ENCODE results near the gene GARS1. TPM values are rescaled to one million over a fixed set of nuclear protein-coding genes. Genes with fewer than 3 reads are reported as not detected.
A peak's percentile ranks its signal among the peaks of the same experiment; 100 is the strongest.

GARS1 gene, protein sequence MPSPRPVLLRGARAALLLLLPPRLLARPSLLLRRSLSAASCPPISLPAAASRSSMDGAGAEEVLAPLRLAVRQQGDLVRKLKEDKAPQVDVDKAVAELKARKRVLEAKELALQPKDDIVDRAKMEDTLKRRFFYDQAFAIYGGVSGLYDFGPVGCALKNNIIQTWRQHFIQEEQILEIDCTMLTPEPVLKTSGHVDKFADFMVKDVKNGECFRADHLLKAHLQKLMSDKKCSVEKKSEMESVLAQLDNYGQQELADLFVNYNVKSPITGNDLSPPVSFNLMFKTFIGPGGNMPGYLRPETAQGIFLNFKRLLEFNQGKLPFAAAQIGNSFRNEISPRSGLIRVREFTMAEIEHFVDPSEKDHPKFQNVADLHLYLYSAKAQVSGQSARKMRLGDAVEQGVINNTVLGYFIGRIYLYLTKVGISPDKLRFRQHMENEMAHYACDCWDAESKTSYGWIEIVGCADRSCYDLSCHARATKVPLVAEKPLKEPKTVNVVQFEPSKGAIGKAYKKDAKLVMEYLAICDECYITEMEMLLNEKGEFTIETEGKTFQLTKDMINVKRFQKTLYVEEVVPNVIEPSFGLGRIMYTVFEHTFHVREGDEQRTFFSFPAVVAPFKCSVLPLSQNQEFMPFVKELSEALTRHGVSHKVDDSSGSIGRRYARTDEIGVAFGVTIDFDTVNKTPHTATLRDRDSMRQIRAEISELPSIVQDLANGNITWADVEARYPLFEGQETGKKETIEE
- total RNA-seq: 287 and 523 TPM in 2 replicates

DNA sequence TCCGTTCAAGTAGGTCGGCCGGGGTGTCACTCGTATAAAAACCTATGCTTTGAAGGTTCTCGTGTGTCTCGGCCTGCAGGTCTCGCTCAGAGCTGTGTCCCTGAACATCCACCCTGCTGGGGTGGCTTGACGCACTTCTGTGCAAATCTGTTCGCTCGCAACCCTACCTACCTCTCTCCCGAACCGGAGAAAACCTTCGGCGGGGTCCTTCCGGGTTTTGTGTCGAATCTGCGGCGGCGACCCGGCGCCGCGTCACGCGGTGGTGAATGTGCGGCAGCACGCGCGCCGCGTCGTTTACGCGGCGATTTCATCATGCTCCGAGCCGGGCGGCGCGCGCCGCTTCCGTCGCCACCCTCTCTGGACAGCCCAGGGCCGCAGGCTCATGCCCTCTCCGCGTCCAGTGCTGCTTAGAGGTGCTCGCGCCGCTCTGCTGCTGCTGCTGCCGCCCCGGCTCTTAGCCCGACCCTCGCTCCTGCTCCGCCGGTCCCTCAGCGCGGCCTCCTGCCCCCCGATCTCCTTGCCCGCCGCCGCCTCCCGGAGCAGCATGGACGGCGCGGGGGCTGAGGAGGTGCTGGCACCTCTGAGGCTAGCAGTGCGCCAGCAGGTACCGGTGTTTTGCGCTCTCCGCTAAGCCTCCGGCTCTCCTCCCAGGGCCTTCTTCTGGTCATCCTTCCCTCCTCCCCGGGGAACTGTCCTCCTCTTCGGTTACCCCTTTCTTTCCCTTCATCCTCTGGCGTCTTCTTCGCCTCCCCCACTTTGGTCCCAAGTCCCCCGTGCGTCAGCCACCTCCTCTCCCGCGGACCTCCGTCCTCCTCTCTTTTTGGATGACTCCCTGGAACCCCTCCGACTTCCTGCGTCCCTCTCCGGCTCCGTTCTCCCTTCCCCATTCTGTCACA, at the start of gene GARS1:
TSS of gene GARS1 (plus strand) at position 339 of the 896 bp plus-strand sequence. CDS start at position 383, 44 bp downstream.
- DNase-seq (ENCODE audit: low read depth): peak; percentile 93
- peak within 1 kb of the TSS; percentile 97 for H3K4me3 ChIP-seq (ENCODE audit: low read depth, low read length)
- no peak for TF ChIP-seq CTCF (IDR thresholded peaks at IDR 0.05; ENCODE audit: insufficient read depth, low read depth, low read length)

DNA sequence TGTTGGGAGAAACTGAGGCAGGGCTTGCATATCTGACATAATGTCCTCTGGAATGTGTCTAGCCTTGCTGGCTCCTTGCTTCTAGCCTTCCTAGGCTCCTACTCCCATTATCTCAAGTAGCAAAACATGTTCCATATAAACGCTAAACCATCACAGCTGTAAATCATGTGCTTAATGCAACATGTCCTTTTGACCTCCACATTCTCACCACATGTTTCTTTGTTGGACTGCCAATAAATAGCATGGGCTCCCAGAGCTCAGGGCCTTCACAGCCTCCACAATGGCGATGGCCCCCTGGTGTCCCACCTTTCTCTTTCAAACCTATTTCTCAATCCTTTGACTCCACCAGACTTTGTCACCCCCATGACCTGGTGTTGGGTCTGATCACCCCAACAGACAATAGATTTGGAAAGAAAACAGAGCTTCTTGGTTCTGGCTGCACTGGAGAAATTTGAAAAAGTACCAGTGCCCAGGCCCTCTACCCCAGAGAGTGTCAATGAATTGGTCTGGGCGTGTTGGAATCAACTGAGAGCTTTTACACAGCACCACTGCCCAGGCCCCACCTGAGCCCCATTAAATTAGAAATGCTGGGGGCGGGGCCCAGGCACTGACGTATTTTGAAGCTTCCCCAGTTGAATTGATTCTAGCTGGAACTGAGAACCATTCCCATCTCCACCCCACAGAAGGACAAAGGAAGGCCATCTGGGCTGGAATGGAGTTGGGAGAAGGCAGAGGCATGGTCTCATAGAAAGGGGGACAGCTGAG, 48.7 kb upstream of the GARS1 start:
- DNase-seq (ENCODE audit: low read depth): peak; percentile 71
- no peak overlapping the region for H3K4me3 ChIP-seq (ENCODE audit: low read depth, low read length)
- TF ChIP-seq CTCF (IDR thresholded peaks at IDR 0.05; ENCODE audit: insufficient read depth, low read depth, low read length): no peak

DNA sequence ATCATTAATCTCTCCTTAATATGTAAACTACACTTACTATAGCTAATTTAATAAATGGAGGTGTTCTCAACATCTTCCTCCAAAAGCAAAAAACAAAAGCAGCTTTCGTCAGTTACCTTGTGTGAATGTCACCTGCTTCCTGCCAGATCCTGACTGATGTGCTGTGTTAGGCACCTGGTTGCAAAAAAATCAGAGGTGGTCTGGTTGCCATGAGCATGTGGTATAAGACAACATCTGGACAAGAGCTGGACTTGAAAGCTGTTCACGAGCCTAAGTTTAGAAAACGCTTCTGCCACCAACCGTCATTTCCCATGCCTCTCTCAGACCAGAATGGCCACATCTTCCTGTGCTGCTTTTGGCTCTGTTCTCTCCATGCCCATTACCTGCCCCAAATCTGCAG, 48.1 kb upstream of the GARS1 start:
- TF ChIP-seq CTCF (IDR thresholded peaks at IDR 0.05; ENCODE audit: insufficient read depth, low read depth, low read length): no peak
- DNase-seq (ENCODE audit: low read depth): no peak
- no peak overlapping the region for H3K4me3 ChIP-seq (ENCODE audit: low read depth, low read length)

DNA sequence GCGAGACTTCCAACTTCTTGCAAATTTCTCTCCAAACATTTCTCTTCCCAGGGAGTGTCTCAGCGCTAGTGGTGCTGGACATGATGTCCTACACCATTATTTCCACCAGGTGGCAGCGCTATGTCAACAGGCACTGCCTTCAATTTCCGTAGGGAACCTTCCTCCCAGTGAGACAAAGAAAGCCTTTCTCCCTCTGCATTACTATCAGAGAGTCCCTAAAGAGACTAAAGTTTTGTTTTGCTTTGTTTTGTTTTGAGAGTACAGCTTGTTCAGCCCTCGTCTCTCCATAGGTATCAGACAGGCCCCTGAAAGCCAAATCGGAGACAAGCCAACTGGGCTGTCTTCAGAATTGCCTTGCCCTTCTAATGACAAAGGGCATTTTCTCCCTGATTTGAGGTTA, 45.8 kb upstream of the GARS1 start:
- peak; percentile 68 for DNase-seq (ENCODE audit: low read depth)
- no peak overlapping the region for H3K4me3 ChIP-seq (ENCODE audit: low read depth, low read length)
- TF ChIP-seq CTCF (IDR thresholded peaks at IDR 0.05; ENCODE audit: insufficient read depth, low read depth, low read length): peak; percentile 87

DNA sequence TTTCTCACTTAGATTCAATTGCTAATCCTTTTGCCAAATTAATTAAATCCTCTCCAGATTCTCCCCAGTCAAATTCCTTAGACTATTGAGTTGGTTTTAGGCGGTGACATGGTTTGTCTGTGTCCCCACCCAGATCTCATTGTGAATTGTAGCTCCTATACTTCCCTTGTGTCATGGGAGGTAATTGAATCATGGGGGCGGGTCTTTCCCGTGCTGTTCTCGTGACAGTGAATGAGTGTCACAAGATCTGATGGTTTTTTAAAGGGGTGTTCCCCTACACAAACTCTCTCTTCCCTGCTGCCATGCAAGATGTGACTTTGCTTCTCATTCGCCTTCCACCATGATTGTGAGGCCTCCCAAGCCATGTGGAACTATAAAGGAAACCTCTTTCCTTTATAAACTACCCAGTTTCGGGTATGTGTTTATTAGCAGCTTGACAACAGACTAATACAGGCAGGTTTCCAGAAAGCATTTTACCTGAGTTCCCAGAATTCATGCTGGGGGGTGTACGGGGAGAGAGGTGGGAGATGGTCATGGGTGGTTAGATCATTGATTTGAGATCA, 44.7 kb upstream of the GARS1 start:
- no peak for DNase-seq (ENCODE audit: low read depth)
- TF ChIP-seq CTCF (IDR thresholded peaks at IDR 0.05; ENCODE audit: insufficient read depth, low read depth, low read length): no peak
- H3K4me3 ChIP-seq (ENCODE audit: low read depth, low read length): no peak overlapping the region
